Activated B cell treated with CpG ODN at 0.5 μM for 24 hours (primary cell): Measurements from ENCODE around the gene LSMEM2. TPM values are rescaled to one million over a fixed set of nuclear protein-coding genes. Genes with fewer than 3 reads are reported as not detected.

ENCODE experiments used
- ATAC-seq: fragments of 200-7000 bp; cut with Tn5 transposase; one replicate; pipeline ENCODE4 v1.10.0; 2021; ENCODE audit warnings: low read depth, mild to moderate bottlenecking, moderate library complexity
- CTCF ChIA-PET: fragments of 350-600 bp; sonication (Branson Sonifier 250); formaldehyde crosslinking; loops from one replicate; lab custom pipeline; 2021; ENCODE audit warnings: antibody characterized with exemption; lab: Charles Lee
- POLR2A ChIA-PET: fragments of 350-600 bp; sonication (Branson Sonifier 250); formaldehyde crosslinking; loops from one replicate; lab custom pipeline; 2021; ENCODE audit warnings: antibody characterized with exemption; lab: Charles Lee
- DNase-seq: peaks from one replicate; pipeline ENCODE4 v3.0.0; 2022
- H3K27ac Mint-ChIP-seq: one replicate; pipeline ENCODE4 v1.8.0; 2020; ENCODE audit warnings: mixed read lengths
- H3K27me3 Mint-ChIP-seq: one replicate; pipeline ENCODE4 v1.8.0; 2021; ENCODE audit warnings: mixed read lengths
- H3K36me3 Mint-ChIP-seq: one replicate; pipeline ENCODE4 v1.8.0; 2021; ENCODE audit warnings: low read depth, mixed read lengths
- H3K4me1 Mint-ChIP-seq: one replicate; pipeline ENCODE4 v1.8.0; 2021; ENCODE audit warnings: mixed read lengths
- H3K4me3 Mint-ChIP-seq: one replicate; pipeline ENCODE4 v1.8.0; 2020; ENCODE audit warnings: mild to moderate bottlenecking, mixed read lengths
- H3K9me3 Mint-ChIP-seq: one replicate; pipeline ENCODE4 v1.8.0; 2020; ENCODE audit warnings: mixed read lengths
- intact Hi-C: fragments of 100-400 bp; cut with micrococcal nuclease; formaldehyde crosslinking; loops from one replicate; pipeline ENCODE4 v1.15.1; 2024
- total RNA-seq: library from RNA; stranded (reverse); gene quantifications from 2 replicates; pipeline ENCODE4 v1.2.3, GENCODE V29; 2022
- TF ChIP-seq, protein P1 (sequence below): fragments of 200-600 bp; IDR thresholded peaks from one replicate; pipeline ENCODE4 v1.8.0; 2022; ENCODE audit warnings: antibody characterized with exemption, mild to moderate bottlenecking

LSMEM2 gene
- total RNA-seq, 1 donor from 2014 or later: not detected

GRCh38 chr3:50232303-50232702 lies 46.6 kb upstream of the LSMEM2 start:
- ChIA-PET POLR2A (no interaction called here), CTCF (interaction anchor here (8.1 kb wide), 1 partner anchor 16 kb away, joined by 104 read pairs; no protein-coding TSS in a partner anchor)
- H3K4me3 Mint-ChIP-seq: no peak overlapping the region

DNA sequence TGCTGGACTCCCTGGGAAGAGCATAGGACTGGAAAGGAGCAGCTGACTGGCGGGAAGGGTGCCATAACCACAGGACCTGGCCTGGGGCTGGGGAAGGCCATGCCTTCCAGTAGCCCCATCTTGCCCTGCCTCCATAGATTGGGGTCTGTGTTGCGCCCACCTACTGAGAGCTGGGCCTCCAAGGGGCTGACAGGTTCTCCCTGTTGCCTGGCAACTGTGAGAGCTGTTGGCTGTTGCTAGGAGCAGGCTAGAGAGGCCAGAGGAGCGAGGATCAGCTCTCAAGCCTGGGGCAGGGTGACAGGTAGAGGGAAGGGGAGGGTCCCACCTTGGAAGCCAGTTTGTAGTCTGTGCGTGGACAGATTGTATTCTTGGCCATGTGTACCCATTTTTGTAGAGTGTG lies 45.7 kb upstream of the LSMEM2 start:
- POLR2A ChIA-PET: interaction anchor here (0.6 kb wide), 1 partner anchor 20 kb away, joined by 7 read pairs; no protein-coding TSS in a partner anchor
- H3K4me3 Mint-ChIP-seq: no peak overlapping the region
- H3K36me3 Mint-ChIP-seq: peaks cover 18% of the 10 kb centered on the region
- H3K4me1 Mint-ChIP-seq: peaks cover 52% of the 10 kb centered on the region
- TF ChIP-seq, protein P1, sequence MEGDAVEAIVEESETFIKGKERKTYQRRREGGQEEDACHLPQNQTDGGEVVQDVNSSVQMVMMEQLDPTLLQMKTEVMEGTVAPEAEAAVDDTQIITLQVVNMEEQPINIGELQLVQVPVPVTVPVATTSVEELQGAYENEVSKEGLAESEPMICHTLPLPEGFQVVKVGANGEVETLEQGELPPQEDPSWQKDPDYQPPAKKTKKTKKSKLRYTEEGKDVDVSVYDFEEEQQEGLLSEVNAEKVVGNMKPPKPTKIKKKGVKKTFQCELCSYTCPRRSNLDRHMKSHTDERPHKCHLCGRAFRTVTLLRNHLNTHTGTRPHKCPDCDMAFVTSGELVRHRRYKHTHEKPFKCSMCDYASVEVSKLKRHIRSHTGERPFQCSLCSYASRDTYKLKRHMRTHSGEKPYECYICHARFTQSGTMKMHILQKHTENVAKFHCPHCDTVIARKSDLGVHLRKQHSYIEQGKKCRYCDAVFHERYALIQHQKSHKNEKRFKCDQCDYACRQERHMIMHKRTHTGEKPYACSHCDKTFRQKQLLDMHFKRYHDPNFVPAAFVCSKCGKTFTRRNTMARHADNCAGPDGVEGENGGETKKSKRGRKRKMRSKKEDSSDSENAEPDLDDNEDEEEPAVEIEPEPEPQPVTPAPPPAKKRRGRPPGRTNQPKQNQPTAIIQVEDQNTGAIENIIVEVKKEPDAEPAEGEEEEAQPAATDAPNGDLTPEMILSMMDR: no peak
- H3K9me3 Mint-ChIP-seq: no peaks in the 10 kb centered on the region
- no peak for ATAC-seq
- DNase-seq: no peak
- intact Hi-C loops: loop anchor here (10.0 kb wide), 1 partner anchor 428 kb away; the partner anchor contains the start of gene INKA1
- CTCF ChIA-PET: interaction anchor here (8.1 kb wide), 1 partner anchor 15 kb away, joined by 104 read pairs; no protein-coding TSS in a partner anchor
- H3K27me3 Mint-ChIP-seq: no peaks in the 10 kb centered on the region
- no peak overlapping the region for H3K27ac Mint-ChIP-seq

More at GRCh38 chr3:50232303-50232702, 46.6 kb upstream of the LSMEM2 start:
- ATAC-seq (no peak), DNase-seq (no peak)
- intact Hi-C loops: loop anchor here (10.0 kb wide), 1 partner anchor 428 kb away; the partner anchor contains the start of gene INKA1
- no peaks in the 10 kb centered on the region for H3K27me3 Mint-ChIP-seq
- H3K4me1 Mint-ChIP-seq: peaks cover 53% of the 10 kb centered on the region
- H3K36me3 Mint-ChIP-seq: peaks cover 11% of the 10 kb centered on the region
- TF ChIP-seq, protein P1: no peak
- no peaks in the 10 kb centered on the region for H3K9me3 Mint-ChIP-seq
- no peak overlapping the region for H3K27ac Mint-ChIP-seq

GRCh38 chr3:50235716-50236483 lies 43.0 kb upstream of the LSMEM2 start, which contains the start of gene GNAI2:
GNAI2 (plus strand) TSS chr3:50236204; CDS start chr3:50236336, 132 bp downstream.
- ChIA-PET CTCF (interaction anchor here (0.7 to 10.5 kb wide), 6 partner anchors 8 to 88 kb away, joined by 3 to 76 read pairs (median 4); no protein-coding TSS in a partner anchor), POLR2A (interaction anchor here (0.5 to 5.6 kb wide), 17 partner anchors 8 to 451 kb away, joined by 3 to 47 read pairs (median 4); partner anchors contain the start of genes HEMK1, HYAL3, MON1A and NAA80)
- TF ChIP-seq, protein P1: no peak
- intact Hi-C loops: loop anchor here (1.0 to 10.0 kb wide), 4 partner anchors 63 to 895 kb away; partner anchors contain the start of genes HYAL3, INKA1, NAA80 and TUSC2
- H3K9me3 Mint-ChIP-seq: no peaks in the 10 kb centered on the region
- peaks cover 38% of the 10 kb centered on the region for H3K36me3 Mint-ChIP-seq
- no peaks in the 10 kb centered on the region for H3K27me3 Mint-ChIP-seq
- peak within 1 kb of the TSS; percentile 91 for H3K27ac Mint-ChIP-seq
- DNase-seq: peak; percentile 97
- peak within 1 kb of the TSS; percentile 95 for H3K4me3 Mint-ChIP-seq
- peak; percentile 89 for ATAC-seq
- H3K4me1 Mint-ChIP-seq: peaks cover 54% of the 10 kb centered on the region

DNA sequence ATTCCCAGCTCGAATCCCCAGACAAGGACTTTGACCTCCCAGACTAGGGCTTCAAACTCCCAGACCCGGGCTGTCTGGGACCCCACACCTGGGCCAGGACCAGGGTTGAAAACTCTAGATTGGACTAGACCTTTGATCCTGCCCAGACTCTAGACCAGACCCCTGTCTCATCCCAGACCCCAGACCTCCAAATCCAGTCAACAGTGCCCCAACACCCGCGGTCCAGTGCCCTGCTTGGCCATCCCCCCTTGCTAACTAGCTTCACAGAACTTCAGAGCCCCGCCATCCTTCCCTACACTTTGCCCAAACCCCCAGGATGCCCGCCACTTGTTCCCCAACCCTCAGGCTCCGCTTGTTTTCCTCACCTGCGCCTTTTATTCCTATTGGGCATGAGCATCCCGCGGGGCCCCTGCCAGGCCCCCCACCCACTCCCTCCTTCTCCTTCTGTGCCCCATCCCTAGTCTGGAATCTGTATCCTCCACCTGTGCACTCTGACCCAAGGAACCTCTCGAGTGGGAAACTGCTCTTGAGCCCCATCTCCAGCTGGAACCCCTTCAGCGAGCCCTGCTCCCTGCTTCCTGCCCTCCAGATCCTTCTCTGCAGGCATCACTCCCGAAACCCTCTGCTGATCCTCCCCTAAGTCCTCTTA lies 42.3 kb upstream of the LSMEM2 start:
- H3K9me3 Mint-ChIP-seq: no peaks in the 10 kb centered on the region
- TF ChIP-seq, protein P1: no peak
- peak overlapping the region; percentile 91 for H3K27ac Mint-ChIP-seq
- peak overlapping the region; percentile 95 for H3K4me3 Mint-ChIP-seq
- H3K27me3 Mint-ChIP-seq: no peaks in the 10 kb centered on the region
- peaks cover 41% of the 10 kb centered on the region for H3K36me3 Mint-ChIP-seq
- H3K4me1 Mint-ChIP-seq: peaks cover 58% of the 10 kb centered on the region
- DNase-seq (no peak), ATAC-seq (no peak)
- CTCF ChIA-PET: interaction anchor here (3.4 to 10.5 kb wide), 2 partner anchors 9 to 10 kb away, joined by 19 to 76 read pairs; no protein-coding TSS in a partner anchor
- intact Hi-C loops: loop anchor here (2.0 to 10.0 kb wide), 3 partner anchors 92 to 896 kb away; partner anchors contain the start of genes INKA1, TUSC2 and USP4
- POLR2A ChIA-PET: interaction anchor here (0.5 to 5.6 kb wide), 13 partner anchors 9 to 1763 kb away, joined by 3 to 47 read pairs (median 4); partner anchors contain the start of genes HEMK1, HYAL2, HYAL3 and IFRD2
